Upper lobe of left lung (tissue), 4 donors: ENCODE measurements around the gene HACD4.

ENCODE experiments used
- EP300 ChIP-seq, 4 donors: sonication (generic); formaldehyde crosslinking; IDR thresholded peaks; one replicate each; pipeline ENCODE4 v1.5.1; 2017; ENCODE audit warnings: antibody characterized with exemption in 4 of 4, control low read depth in 2 of 4
- TF ChIP-seq, protein P1 (sequence below), 6 experiments: fragments of 450-650 bp in 4 of 6; fragments of 200-600 bp in 2 of 6; sonication (generic) in 2 of 6; IDR thresholded peaks; one replicate each; pipeline ENCODE4 v1.5.1; 2016 to 2019; ENCODE audit warnings: antibody characterized with exemption in 6 of 6

DNA sequence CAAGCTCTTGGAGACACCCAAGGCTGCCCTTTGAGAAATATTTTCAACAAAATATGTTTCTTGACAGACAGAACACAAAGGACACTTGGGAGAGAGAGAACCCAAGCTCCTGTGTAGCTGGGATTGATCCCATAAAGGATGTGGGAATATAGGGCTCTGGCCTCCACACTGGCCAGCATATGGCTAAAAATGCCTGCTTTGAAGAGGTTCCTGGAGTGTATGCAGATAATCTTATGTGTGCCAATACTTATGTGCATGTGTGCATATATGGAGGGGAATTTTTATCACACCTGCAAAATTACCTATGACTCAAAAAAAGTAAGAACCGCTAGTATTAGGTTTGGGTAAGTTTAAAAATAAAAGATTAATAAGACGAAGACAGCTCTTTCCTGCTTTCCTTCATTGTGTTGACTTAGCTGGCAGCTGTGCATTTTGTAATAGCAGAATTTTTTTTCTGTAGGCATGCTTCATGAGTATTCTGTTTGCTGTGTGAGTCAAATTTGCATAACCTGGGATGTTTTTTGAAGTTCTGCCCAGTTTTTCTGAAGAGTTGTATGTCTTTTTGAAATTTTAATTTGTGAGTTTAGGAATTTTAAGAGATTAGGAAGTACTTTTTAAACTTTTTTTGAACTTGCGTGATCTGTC, 42.6 kb downstream of the HACD4 start:
- TF ChIP-seq, protein P1, sequence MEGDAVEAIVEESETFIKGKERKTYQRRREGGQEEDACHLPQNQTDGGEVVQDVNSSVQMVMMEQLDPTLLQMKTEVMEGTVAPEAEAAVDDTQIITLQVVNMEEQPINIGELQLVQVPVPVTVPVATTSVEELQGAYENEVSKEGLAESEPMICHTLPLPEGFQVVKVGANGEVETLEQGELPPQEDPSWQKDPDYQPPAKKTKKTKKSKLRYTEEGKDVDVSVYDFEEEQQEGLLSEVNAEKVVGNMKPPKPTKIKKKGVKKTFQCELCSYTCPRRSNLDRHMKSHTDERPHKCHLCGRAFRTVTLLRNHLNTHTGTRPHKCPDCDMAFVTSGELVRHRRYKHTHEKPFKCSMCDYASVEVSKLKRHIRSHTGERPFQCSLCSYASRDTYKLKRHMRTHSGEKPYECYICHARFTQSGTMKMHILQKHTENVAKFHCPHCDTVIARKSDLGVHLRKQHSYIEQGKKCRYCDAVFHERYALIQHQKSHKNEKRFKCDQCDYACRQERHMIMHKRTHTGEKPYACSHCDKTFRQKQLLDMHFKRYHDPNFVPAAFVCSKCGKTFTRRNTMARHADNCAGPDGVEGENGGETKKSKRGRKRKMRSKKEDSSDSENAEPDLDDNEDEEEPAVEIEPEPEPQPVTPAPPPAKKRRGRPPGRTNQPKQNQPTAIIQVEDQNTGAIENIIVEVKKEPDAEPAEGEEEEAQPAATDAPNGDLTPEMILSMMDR (IDR thresholded peaks at IDR 0.05), result no peak
- TF ChIP-seq EP300 (IDR thresholded peaks at IDR 0.05), result no peak
